Subcutaneous adipose tissue (tissue), 4 donors: ENCODE results near the gene BEND5. TPM values are rescaled to one million over a fixed set of nuclear protein-coding genes. Genes with fewer than 3 reads are reported as not detected.

ENCODE experiments used
- CTCF ChIP-seq: fragments of 450-650 bp; IDR thresholded peaks from one replicate; pipeline ENCODE4 v1.5.1; 2016; ENCODE audit warnings: low read depth, mild to moderate bottlenecking, control low read depth, antibody characterized with exemption, moderate library complexity
- total RNA-seq, 4 donors: library from RNA; depleted of rRNA; stranded (reverse); fragments of >200 nt; gene quantifications; one replicate each; pipeline ENCODE4 v1.1.0, GENCODE V29; 2016

The BEND5 gene
- total RNA-seq, 4 donors from 2014 or later = 2.4 to 5.1 (median 3.6) TPM

- TF ChIP-seq CTCF = no peak
Measured at GRCh38 chr1:48807554-48808260, 31.0 kb upstream of the BEND5 start.

GRCh38 chr1:48803474-48803873 is 26.8 kb upstream of the BEND5 start:
- no peak for TF ChIP-seq CTCF

GRCh38 chr1:48794816-48795215 is 18.1 kb upstream of the BEND5 start:
- no peak for TF ChIP-seq CTCF

- no peak for TF ChIP-seq CTCF
Measured at GRCh38 chr1:48793863-48794262, 17.2 kb upstream of the BEND5 start.

- TF ChIP-seq CTCF = no peak
Measured at GRCh38 chr1:48792961-48793360, 16.3 kb upstream of the BEND5 start.

GRCh38 chr1:48790397-48790796 is 13.7 kb upstream of the BEND5 start:
- no peak for TF ChIP-seq CTCF

- no peak for TF ChIP-seq CTCF
Measured at GRCh38 chr1:48789903-48790302, 13.2 kb upstream of the BEND5 start.
